Nephron progenitor cell (in vitro differentiated cells): ENCODE data around the gene CFDP1.
"Not testable (repeated sequence)": the region's sequence is repeated elsewhere in the genome, so short reads cannot be mapped to it uniquely, and the experiment has no call there.

Experiments
- DNase-seq: peaks from one replicate; pipeline ENCODE4 v3.0.0; 2021
- H3K27ac Mint-ChIP-seq: 2 replicates; pipeline ENCODE4 v1.8.0; 2021; ENCODE audit warnings: mild to moderate bottlenecking, moderate library complexity, mixed read lengths
- H3K27me3 Mint-ChIP-seq: 2 replicates; pipeline ENCODE4 v1.8.0; 2021; ENCODE audit warnings: mild to moderate bottlenecking, low read depth, mixed read lengths; ENCODE audit not compliant: poor library complexity
- H3K36me3 Mint-ChIP-seq: 2 replicates; pipeline ENCODE4 v1.8.0; 2021; ENCODE audit warnings: low read depth, mixed read lengths
- H3K4me1 Mint-ChIP-seq: 2 replicates; pipeline ENCODE4 v1.8.0; 2021; ENCODE audit warnings: mixed read lengths
- H3K4me3 Mint-ChIP-seq: 2 replicates; pipeline ENCODE4 v1.8.0; 2021; ENCODE audit warnings: mild to moderate bottlenecking, moderate library complexity, mixed read lengths
- H3K9me3 Mint-ChIP-seq: 2 replicates; pipeline ENCODE4 v1.8.0; 2021; ENCODE audit warnings: mild to moderate bottlenecking, moderate library complexity, mixed read lengths
- CTCF ChIP-seq: fragments of 200-600 bp; sonication (generic); IDR thresholded peaks from 2 replicates; pipeline ENCODE4 v1.5.0; 2021; ENCODE audit warnings: antibody characterized with exemption

Gene CFDP1

DNA sequence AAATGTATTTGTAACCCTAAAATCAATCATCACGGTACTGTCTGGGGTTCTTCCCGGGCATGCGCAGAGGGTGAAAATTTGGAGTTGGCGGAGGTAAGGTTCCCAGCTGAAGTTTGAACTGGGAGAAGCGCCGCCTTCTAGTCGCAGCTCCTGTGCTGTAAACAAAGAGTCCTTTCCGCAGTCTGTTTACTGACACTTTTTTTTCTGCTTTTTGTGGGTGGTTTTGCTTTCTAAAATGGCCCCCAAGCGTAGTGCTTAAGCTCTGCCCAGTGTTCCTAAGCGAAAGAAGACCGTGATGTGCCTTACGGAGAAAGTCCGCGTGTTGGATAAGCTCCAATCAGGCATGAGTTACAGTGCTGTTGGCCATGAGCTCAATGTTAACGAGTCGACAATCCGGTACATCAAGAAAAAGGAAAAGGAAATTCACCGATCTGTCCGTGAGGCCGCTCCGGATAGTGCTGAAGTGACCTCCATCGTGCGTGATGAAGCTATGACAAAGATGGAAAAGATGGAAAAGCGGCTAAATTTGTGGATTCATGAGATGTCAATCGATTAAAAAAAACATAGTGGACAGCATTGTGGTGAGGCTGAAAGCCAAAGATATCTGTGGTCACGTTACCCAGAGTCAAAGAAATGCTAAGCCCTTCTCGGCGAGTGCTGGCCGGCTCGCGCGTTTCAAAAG is 570 bp upstream of the CFDP1 start:
- Mint-ChIP-seq H3K27ac (peak overlapping the region; percentile 98), H3K4me1 (peaks cover 25% of the 10 kb centered on the region), H3K4me3 (peak overlapping the region; percentile 90), H3K27me3 (peaks cover 14% of the 10 kb centered on the region), H3K9me3 (peaks cover 45% of the 10 kb centered on the region), H3K36me3 (peaks cover 44% of the 10 kb centered on the region)
- TF ChIP-seq CTCF: no peak
- DNase-seq: no peak

GRCh38 chr16:75429621-75430403 is 3.5 kb downstream of the CFDP1 start:
- Mint-ChIP-seq H3K27me3 (no peaks in the 10 kb centered on the region), H3K27ac (no peak overlapping the region), H3K4me3 (no peak overlapping the region), H3K4me1 (peaks cover 29% of the 10 kb centered on the region), H3K9me3 (peaks cover 34% of the 10 kb centered on the region), H3K36me3 (peaks cover 73% of the 10 kb centered on the region)
- no peak for TF ChIP-seq CTCF
- no peak for DNase-seq

- Mint-ChIP-seq H3K36me3 (peaks cover 74% of the 10 kb centered on the region), H3K4me1 (peaks cover 18% of the 10 kb centered on the region), H3K9me3 (peaks cover 22% of the 10 kb centered on the region)
- not testable (repeated sequence) for DNase-seq, H3K27ac Mint-ChIP-seq, H3K27me3 Mint-ChIP-seq, H3K4me3 Mint-ChIP-seq
These were observed 6.8 kb downstream of the CFDP1 start for GRCh38 chr16:75426524-75426923.

GRCh38 chr16:75424105-75424762 is 9.1 kb downstream of the CFDP1 start:
- Mint-ChIP-seq H3K27ac (peak overlapping the region; percentile 83), H3K9me3 (peaks cover 19% of the 10 kb centered on the region)

DNA sequence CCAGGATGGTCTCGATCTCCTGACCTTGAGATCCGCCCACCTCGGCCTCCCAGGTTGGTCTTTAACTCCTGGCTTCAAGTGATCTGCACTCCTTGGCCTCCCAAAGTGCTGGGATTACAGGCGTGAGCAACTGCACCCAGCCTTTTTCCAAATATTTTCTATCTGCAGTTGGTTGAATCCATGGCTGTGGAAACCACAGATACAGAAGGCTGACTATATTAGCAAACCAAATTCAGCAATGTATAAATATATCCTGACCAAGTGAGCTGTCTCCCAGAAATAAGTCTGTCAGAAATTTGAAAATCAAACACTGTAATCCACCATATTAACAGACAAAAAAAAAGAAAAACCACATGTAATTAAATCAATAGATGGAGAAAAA is 9.6 kb downstream of the CFDP1 start:
- no peak for DNase-seq
- Mint-ChIP-seq H3K9me3 (peaks cover 14% of the 10 kb centered on the region), H3K27ac (peak overlapping the region; percentile 9), H3K27me3 (no peaks in the 10 kb centered on the region), H3K4me1 (peaks cover 24% of the 10 kb centered on the region), H3K36me3 (peaks cover 47% of the 10 kb centered on the region), H3K4me3 (no peak overlapping the region)
- TF ChIP-seq CTCF: no peak

More at GRCh38 chr16:75424105-75424762, 9.1 kb downstream of the CFDP1 start:
- Mint-ChIP-seq H3K4me1 (peaks cover 24% of the 10 kb centered on the region), H3K36me3 (peaks cover 52% of the 10 kb centered on the region)
- not testable (repeated sequence) for H3K27me3 Mint-ChIP-seq, DNase-seq, H3K4me3 Mint-ChIP-seq

DNA sequence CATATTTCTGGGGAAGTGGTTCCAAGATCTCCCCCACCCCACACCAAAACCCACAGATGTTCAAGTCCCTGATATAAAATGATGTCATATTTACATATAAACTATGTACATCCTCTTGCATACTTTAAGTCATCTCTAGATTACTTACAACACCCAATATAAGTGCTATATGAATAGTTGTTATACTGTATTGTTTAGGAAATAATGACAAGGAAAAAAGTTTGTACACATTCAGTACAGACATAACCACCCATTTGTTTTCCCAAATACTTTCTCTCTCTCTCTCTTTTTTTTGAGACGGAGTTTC is 11.5 kb downstream of the CFDP1 start:
- H3K9me3 Mint-ChIP-seq: no peaks in the 10 kb centered on the region
- no peak for DNase-seq
- H3K36me3 Mint-ChIP-seq: peaks cover 35% of the 10 kb centered on the region
- peak overlapping the region; percentile 55 for H3K4me3 Mint-ChIP-seq
- no peak for TF ChIP-seq CTCF
- H3K4me1 Mint-ChIP-seq: peaks cover 34% of the 10 kb centered on the region
- H3K27me3 Mint-ChIP-seq: no peaks in the 10 kb centered on the region
- peak overlapping the region; percentile 85 for H3K27ac Mint-ChIP-seq
